LNCAP (cell line): Measurements from ENCODE around the gene CNFN.

ENCODE experiments used
- TF ChIP-seq, protein P1 (sequence below): fragments of 450-650 bp; IDR thresholded peaks from 2 replicates; pipeline ENCODE4 v1.5.1; 2017; ENCODE audit warnings: mild to moderate bottlenecking

CNFN gene

DNA sequence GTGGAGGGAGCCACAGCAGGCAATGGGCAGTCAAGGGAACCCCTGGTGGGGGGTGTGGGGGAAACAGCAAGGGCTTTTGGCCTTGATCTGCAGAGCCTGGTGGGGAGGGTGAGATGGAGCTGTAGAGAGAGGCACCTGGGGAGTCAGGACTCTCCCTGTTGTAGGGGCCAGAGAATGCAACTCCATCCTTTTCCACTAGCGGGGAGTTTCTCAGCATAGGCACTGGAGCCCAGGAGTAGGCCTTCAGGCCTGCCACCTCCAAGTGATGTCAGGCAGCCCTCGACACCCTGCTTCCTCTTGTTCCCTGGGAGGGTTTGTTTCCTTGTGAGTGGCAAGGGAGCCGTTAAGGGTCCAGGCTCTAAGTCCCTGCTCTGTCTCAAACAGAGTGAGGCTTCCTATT lies 39.7 kb downstream of the CNFN start:
- TF ChIP-seq, protein P1, sequence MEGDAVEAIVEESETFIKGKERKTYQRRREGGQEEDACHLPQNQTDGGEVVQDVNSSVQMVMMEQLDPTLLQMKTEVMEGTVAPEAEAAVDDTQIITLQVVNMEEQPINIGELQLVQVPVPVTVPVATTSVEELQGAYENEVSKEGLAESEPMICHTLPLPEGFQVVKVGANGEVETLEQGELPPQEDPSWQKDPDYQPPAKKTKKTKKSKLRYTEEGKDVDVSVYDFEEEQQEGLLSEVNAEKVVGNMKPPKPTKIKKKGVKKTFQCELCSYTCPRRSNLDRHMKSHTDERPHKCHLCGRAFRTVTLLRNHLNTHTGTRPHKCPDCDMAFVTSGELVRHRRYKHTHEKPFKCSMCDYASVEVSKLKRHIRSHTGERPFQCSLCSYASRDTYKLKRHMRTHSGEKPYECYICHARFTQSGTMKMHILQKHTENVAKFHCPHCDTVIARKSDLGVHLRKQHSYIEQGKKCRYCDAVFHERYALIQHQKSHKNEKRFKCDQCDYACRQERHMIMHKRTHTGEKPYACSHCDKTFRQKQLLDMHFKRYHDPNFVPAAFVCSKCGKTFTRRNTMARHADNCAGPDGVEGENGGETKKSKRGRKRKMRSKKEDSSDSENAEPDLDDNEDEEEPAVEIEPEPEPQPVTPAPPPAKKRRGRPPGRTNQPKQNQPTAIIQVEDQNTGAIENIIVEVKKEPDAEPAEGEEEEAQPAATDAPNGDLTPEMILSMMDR, result no peak

DNA sequence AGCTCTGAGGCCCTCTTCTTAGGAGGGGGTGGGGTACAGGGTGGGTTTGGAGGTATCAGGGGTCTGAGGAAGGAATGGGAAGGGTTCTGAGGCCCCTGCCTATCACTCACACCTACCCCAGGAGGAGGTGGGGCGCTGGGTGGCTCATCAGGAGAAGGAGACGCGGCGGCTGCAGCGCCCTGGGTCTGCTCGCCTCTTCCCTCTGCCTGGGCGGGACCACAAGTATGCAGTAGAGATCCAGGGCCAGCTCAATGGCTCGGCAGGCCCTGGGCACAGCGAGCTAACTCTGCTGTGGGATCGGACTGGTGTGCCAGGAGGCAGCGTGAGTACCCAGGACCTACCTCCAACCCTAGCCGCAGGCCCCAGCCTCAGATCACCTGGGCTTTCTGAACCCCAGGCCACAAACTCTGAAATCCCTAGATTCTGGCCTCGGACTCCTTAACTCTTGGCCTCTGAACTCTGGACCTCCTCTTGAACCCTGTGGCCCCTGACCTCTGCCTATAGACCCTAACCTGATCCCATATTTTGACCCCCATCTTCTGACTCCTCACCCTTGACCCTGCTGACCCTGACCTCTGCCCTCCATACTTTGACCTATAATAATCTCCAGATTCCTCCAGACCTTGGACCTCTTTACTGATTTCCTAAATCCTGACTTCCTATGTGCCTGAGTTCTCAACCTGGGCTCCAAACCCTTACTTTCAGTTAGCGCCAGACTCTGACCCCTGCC lies 40.6 kb downstream of the CNFN start:
- TF ChIP-seq, protein P1, result no peak

DNA sequence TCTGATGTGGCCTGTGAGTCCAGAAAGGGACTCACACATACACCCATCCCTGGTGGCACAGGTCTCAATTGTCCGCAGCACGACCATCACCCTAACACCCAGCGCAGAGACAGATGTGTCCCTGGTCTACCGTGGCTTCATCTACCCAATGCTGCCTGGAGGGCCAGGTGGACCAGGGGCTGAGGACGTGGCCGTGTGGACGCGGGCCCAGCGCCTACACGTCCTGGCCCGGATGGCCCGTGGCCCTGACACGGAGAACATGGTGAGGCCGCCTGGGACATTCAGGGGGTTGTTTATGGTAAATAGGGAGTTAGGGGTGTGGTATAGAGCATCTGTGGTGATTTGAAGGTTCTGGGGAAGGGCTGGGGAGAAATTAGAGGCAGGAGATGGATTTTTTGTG lies 41.9 kb downstream of the CNFN start:
- TF ChIP-seq, protein P1, result no peak

DNA sequence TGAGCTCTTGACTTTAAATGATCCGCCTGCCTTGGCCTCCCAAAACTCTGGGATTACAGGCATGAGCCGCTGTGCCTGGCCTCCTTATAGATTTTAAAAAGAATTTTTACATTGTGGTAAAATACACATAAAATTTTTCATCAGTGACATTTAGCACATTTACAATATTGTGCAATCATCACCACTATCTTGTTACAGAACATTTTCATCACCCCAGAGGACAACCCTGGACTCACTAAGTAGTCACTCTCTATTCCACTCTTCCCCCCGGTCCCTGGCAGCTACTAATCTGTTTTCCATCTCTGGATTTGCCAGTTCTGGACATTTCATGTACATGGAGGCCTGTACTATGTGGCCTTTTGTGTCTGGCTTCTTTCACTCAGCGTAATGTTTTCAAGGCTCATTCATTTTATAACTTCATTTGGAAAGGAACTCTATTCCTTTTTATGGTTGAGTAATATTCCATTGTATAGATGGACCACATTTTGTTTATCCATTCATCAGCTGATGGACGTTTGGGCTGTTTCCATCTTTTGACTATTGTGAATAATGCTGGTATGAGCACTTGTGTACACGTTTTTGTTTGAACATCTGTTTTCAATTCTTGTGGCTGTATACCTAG lies 44.8 kb downstream of the CNFN start:
- TF ChIP-seq, protein P1, result no peak

DNA sequence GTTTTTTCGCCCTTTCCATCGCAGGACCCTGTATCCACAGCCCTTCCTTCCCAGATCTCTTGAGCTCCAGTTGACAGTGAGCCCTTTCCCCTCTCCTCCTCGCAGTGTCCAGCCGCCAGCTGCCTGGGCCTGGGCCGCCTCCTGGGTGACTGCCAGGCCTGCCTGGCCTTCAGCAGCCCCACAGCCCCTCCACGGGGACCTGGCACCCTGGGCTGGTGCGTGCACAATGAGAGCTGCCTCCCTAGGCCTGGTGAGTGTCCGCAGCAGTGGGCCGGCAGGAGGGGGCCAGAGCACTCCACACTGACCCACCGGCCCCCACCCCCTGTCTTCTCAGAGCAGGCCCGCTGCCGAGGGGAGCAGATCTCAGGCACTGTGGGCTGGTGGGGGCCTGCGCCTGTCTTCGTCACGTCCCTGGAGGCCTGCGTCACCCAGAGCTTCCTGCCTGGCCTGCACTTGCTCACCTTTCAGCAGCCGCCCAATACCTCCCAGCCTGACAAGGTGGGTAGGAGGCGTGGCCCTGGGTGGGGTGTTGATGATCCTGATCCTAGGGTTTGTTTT lies 45.7 kb downstream of the CNFN start:
- TF ChIP-seq, protein P1, result no peak

DNA sequence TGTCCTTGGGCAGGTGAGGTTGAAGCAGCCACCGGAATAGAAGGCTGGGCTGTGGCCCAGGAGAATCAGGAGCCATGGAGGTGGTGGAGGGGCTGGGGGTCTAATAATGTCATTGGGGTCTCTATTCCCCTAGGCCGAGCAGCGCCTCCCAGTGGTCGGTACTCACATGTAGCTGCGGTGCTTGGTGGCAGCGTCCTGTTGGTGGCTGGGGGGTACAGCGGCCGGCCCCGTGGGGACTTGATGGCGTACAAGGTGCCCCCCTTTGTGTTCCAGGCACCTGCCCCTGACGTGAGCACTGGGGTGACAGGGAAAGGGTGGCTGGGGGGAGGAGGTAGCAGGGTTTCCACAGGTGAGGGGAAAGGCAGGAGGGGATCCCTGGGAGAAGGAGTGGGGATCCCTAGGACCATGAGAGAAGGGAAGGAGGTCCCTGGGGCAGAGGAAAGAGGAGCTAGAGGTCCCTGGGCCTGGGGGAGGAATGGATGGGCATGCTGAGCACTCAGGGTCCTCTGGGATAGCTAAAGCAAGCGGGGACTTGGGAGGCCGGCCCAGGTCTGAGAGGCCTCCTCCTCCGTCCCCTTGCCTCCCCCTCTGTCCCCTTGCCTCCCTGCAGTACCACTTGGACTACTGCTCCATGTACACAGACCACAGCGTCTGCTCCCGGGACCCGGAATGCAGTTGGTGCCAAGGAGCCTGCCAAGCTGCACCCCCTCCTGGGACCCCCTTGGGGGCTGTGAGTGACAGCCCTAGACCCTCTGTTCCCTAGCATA lies 46.6 kb downstream of the CNFN start:
- TF ChIP-seq, protein P1, result no peak
